GM12865 (cell line): ENCODE results near the gene ZYG11B.
A peak's percentile ranks its signal among the peaks of the same experiment; 100 is the strongest.
"Not testable (repeated sequence)": the region's sequence is repeated elsewhere in the genome, so short reads cannot be mapped to it uniquely, and the experiment has no call there.

Source experiments
- DNase-seq: peaks from one replicate; pipeline ENCODE4 v3.0.0; 2010; ENCODE audit warnings: low read depth
- H3K4me3 ChIP-seq: 2 replicates; pipeline ENCODE4 v1.5.1; 2011; ENCODE audit warnings: mild to moderate bottlenecking, low read depth, low read length, control low read depth
- TF ChIP-seq, protein P1 (sequence below): IDR thresholded peaks from 2 replicates; pipeline ENCODE4 v1.5.1; 2011; ENCODE audit warnings: low read length, control low read depth, low read depth, inconsistent platforms; ENCODE audit not compliant: insufficient read depth; ENCODE audit errors: missing control alignments

Gene ZYG11B

DNA sequence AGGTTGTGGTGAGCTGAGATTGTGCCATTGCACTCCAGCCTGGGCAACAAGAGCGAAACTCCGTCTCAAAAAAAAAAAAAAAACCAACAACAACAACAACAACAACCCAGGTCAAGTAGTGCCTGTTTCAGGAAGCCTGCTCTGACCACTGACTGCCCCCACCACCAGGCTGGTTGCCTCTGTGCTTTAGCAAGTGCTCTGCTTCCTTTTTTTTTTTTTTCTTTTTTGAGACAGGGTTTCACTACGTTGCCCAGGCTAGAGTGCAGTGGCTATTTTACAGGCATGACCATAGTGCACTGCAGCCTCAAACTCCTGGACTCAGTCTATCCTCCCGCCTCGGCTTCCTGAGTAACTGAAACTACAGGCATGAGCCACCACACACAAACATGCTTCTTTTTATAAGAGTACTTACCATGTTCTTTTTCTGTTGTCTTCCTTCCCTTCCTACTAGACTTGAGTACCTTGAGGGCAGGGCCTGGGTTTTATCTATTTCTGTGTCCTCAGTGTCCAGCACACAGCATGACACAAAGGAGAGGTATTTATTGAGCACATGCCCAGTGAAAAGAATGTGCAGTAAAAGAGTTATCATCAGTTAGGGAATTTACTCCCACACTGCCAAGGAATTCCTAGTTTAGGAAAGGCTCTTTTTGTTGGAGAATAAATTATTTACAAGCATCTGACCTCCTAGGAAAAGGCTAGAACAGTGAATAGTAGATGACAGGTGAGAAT is 18.2 kb upstream of the ZYG11B start:
- TF ChIP-seq, protein P1, sequence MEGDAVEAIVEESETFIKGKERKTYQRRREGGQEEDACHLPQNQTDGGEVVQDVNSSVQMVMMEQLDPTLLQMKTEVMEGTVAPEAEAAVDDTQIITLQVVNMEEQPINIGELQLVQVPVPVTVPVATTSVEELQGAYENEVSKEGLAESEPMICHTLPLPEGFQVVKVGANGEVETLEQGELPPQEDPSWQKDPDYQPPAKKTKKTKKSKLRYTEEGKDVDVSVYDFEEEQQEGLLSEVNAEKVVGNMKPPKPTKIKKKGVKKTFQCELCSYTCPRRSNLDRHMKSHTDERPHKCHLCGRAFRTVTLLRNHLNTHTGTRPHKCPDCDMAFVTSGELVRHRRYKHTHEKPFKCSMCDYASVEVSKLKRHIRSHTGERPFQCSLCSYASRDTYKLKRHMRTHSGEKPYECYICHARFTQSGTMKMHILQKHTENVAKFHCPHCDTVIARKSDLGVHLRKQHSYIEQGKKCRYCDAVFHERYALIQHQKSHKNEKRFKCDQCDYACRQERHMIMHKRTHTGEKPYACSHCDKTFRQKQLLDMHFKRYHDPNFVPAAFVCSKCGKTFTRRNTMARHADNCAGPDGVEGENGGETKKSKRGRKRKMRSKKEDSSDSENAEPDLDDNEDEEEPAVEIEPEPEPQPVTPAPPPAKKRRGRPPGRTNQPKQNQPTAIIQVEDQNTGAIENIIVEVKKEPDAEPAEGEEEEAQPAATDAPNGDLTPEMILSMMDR, result no peak
- DNase-seq, result peak; percentile 52

DNA sequence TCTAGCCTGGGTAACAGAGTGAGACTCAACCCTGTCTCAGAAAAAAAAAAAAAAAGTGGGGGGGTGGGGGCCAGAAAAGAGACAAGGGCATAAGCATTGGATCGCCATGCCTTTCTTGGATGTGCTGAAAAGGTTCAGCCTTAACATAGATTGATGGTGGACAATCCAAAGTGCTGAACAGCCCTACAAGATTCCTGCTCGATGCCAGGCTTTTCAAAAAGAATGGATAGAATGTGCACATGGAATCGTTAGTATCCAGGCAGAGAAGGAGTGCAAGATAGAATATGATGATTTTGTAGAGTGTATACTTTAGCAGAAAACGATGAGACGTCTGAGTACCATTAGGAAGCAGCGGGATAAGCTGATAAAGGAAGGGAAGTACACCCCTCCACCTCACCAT is 17.2 kb upstream of the ZYG11B start:
- no peak overlapping the region for H3K4me3 ChIP-seq
- DNase-seq, result no peak
- TF ChIP-seq, protein P1, result no peak

More for the DNA sequence above, 18.2 kb upstream of the ZYG11B start:
- H3K4me3 ChIP-seq, result no peak overlapping the region

DNA sequence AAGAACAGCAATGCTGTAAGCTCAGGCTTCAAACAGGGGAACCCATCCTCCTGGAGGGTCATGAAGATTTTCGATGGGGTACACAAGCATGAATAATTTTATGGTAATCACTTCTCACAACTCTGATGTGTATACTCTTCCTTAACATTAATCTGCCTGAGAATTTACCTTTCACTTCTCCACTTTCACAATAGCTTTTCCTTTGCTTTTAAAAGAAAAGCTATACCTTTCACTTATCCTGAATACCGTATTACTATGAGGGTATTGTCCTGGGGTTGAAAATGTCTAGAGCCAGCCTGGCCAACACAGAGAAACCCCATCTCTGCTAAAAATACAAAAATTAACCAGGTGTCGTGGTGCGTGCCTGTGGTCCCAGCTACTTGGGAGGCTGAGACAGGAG is 12.7 kb upstream of the ZYG11B start:
- TF ChIP-seq, protein P1, result no peak
- no peak for DNase-seq
- no peak overlapping the region for H3K4me3 ChIP-seq

DNA sequence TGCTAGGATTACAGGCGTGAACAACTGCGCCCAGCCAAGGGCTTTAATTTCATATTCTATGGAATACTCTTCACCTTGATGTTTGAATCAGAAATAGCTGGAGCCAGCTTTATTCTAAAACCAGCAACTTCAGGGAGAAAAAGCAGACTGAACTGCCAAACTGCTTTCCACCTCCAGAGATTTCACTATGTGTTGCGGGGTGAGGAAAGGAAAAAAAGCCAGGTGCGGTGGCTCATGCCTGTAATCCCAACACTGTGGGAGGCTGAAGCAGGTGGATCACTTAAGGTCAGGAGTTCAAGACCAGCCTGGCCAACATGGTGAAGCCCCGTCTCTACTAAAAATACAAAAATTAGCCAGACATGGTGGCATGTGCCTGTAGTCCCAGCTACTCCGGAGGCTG is 11.0 kb upstream of the ZYG11B start:
- not testable (repeated sequence) for DNase-seq, H3K4me3 ChIP-seq

DNA sequence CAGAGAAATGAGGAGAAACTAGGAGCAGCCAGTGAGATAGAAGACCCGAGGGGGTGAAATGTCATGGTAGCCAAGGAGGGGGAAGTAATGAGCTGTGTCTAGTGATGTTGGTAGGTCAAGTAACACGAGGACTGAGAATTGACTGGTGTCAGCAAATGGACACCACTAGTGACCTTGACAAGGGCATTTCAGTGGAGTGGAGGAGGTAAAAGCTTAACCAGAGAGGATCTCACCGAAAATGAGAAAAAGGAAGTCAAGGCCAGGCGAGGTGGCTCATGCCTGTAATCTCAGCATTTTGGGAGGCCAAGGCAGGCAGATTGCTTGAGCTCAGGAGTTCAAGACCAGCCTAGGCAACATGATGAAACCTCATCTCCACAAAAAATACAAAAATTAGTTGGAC is 3.0 kb upstream of the ZYG11B start:
- TF ChIP-seq, protein P1, result no peak
- H3K4me3 ChIP-seq, result no peak overlapping the region
- DNase-seq, result no peak

DNA sequence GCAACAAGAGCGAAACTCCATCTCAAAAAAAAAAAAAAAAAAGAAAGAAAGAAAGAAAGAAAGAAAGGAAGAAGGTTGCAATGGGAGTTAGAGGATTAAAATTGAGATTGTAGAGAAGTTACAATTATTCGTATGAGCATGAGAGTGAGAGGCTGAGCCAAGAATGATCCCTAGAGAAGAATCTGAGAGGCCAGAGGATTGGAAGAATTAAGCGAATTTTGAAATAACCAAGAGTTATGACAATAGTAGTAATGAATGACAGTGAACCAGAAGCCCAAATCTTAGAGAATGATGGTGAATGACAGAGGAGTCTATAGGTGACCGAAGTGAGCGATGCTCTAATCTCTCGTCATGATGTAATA is 369 bp upstream of the ZYG11B start:
- TF ChIP-seq, protein P1, result no peak
- H3K4me3 ChIP-seq, result peak overlapping the region; percentile 64
- DNase-seq, result no peak

DNA sequence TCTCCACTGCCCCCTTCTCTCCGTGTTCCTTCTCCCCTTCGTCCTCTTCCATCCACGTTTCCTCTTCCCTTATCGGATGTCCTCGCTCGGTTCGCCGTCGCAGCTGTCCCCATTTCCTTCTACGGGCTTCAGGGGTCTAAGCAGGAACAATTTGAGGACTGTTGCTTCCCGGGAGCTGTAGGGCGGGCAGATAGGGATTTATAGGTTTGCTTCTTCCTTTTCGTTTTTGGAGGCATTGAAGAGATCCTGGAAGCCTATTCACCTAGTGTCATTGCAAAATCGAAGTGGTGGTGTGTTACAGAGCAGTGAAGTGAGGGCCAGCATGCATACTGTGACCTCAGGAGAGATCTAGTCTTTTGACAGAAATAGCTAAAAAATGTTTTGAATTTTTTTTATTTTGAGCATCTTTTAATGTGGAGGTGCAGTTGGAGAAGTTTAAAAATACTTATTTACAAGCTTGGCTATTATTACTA is 897 bp downstream of the ZYG11B start:
- DNase-seq, result no peak
- TF ChIP-seq, protein P1, result no peak
- peak overlapping the region; percentile 96 for H3K4me3 ChIP-seq
